ENCODE data around the gene SLC27A1.
A peak's percentile ranks its signal among the peaks of the same experiment; 100 is the strongest.

The SLC27A1 gene

DNA sequence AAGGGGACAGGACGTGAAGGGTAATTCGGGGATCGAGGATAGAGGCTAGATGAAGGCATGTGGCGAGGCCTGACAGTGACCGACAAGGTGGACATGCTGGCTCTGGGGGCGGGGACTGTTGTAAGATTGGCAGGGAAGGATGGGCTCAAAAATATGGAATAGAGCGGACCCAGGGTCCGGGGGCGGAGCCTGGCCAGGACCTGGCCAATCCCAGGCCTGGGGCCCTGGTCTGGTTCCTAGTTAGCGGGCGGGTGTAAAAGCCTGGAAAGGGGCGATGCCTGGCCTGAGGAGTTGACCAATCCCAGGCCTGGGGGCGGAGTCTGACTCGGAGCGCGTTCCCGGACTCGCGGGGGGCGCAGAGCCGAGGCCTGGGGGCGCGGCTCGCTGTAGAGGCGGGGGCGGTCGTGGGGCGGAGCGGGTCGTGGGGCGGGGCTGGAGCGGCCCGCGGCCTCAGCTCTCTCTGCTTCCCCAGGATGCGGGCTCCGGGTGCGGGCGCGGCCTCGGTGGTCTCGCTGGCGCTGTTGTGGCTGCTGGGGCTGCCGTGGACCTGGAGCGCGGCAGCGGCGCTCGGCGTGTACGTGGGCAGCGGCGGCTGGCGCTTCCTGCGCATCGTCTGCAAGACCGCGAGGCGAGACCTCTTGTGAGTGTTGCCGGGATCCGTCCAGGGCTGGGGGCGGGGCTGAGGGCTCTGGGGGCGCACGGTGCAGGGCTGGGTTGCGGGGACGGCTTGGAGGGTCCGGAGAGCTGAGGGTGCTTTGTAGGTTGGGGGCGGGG lies at the start of gene SLC27A1:
SLC27A1 (plus strand) TSS at position 457 of the 774 bp plus-strand sequence; CDS start at position 474, 17 bp downstream.
- peak; percentile 92 for DNase-seq

DNA sequence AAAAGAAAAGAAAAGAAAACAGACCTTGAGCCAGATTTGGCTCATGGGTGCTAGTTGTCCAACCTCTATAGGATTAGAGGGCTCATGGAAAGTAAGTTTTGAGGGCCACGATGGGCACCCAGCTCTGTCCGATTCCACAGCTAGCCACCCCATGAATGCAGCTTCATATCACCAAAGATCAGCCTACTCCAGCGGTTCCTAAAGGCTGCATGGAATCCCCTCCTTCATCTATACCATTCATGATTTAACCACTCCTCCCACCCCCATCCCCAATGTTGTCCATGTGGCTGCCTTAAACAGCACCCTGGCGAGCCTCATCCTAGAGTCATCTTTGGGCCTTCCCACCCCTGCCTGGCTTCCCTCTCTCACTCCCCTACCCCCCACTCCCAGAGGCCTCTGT lies 48.4 kb upstream of the SLC27A1 start:
- DNase-seq, result no peak

DNA sequence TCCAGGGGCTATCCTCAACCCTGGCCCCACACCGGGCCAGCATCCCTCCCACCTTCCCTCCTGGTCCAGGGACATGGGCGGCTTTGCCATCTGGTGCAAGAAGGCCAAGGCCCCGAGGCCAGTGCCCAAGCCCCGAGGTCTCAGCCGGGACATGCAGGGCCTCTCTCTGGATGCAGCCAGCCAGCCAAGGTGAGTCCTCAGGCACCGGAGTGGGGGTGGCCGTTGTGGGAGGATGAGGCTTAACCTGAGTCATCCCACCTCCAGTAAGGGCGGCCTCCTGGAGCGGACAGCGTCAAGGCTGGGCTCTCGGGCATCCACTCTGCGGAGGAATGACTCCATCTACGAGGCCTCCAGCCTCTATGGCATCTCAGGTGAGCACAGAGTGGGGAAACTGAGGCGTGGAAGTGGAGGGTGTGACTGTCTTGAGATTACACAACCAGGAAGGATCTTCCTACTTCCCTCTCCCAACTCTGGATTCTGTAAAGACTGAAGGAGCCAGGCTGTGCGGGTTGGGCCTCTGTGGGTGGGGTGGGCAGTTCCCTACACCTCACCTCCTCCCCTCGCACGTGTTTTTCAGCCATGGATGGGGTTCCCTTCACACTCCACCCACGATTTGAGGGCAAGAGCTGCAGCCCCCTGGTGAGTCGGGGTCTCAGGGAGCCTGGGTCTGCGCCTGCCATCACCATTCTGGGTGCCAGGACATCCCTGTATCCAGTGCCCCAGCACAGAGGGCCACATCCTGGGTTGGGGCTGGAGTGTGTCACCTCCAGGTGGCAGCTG lies 46.7 kb upstream of the SLC27A1 start:
- no peak for DNase-seq

DNA sequence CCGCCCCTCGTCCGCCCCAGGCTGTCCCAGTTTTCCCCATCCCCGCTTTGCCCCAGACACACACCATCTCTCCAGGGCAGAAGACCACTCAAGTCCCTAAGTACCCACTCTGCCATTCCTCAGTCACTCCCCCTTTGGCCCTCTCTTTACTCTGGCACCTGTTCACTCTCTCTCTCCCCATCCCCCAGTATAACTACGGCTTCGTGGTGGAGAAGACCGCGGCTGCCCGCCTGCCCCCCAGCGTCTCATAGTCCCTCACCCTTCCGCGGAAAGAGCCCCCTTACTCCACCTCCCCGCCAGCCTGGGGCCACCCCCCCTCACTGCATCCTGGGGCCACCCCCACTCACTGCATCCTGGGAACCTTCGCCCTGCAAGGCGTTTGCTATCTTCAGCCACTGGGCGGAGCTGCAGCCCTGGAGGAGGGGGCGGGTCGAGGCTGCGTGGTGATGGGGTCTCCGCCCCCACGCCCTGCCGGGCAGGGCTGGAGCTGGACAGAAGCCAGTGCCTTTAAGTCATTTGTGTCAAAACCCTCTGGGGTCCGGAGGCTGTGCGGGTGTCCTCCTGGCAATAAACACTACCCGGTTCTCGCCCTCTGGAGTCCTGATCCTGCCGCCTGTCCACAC lies 45.5 kb upstream of the SLC27A1 start:
- DNase-seq, result no peak

DNA sequence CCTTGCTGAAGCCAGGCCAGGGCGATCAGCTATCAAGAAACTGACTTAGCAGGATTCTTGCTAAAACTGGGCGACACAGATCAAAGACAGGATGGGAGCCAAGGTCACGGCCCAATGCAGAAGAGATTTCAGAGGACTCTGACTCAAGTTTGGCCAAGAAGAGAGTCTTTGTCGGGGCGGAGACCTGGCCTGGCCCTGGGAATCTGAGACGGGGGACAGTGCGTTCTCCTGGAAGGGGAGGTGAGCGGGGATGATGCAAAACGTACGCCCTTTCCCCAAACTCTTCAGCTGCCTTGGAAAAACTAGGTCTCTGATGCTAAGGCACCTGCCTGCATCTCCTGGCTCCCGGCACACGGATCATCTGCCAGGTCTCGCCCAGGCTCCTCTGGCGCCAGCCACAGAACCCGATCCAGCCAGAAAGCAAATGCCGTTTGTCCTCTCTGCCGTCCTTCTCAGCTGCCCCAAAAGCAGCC lies 40.6 kb upstream of the SLC27A1 start:
- DNase-seq, result no peak

DNA sequence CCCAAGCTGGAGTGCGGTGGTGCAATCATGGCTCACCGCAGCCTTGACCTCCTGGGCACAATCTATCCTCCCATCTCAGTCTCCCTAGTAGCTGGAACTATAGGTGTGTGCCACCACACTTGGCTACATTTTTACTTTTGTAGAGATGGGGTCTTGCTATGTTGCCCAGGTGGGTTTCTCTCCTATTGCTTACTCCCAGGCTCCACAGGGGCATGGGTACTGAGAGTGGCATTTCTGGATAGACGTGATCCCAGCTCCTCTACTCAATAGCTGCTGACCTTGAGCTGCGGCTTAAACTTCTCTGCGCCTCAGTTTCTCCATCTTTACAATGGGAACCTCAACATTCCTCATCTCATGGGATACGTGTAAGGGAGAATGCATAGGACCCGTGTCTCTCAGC lies 38.9 kb upstream of the SLC27A1 start:
- DNase-seq, result no peak

DNA sequence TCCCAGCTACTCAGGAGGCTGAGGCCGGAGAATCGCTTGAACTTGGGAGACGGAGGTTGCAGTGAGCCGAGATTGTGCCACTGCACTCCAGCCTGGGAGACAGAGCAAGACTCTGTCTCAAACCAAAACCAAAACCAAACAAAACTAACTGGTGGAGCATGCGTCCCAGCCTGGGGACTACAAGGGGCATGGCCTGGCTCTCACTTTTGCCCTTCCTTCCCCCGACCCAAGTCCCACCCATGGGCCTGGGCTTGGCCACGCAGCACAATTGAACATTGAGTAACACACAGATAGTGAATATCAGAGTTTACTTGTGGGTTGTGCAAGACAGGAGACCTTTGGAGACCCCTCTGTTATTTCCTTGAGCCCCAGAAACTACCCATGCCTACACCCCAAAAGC lies 35.1 kb upstream of the SLC27A1 start:
- DNase-seq, result no peak

DNA sequence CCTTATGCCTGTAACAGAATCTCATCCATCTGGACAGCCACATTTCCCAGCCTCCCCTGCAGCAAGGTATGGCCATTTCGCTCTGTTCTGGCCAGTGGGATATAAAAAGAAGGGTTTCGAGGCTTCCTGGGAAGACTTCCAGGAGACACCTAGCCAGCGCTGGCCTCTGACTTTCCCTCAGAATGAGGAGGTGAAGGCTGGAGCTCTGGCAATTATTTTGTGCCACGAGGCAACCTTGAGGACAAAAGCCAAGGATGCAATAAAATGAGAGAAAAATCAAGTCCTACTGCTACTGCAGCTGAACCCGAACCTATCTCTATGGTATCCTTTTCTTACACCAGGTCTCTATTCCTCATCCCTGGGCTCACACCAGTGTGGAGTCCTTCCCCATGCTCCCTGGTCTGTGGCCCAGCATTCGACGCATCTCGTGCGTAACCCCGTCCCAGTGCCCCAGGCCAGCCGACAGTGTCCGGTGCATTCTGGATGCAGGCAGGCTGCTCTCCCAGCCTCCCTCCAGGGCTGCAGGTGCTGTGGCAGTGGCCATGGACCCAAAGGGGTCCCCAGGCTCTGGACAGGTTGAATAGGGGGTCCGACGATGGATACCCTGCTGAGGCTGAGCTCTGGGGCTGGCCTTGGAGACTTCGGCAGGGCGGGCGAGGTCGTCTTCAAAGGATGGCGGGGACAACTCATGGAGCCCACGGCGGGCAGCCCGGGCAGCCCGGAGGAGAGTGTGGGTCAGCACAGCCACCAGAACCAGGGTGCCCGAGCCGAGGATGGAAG lies 34.0 kb upstream of the SLC27A1 start:
- no peak for DNase-seq

DNA sequence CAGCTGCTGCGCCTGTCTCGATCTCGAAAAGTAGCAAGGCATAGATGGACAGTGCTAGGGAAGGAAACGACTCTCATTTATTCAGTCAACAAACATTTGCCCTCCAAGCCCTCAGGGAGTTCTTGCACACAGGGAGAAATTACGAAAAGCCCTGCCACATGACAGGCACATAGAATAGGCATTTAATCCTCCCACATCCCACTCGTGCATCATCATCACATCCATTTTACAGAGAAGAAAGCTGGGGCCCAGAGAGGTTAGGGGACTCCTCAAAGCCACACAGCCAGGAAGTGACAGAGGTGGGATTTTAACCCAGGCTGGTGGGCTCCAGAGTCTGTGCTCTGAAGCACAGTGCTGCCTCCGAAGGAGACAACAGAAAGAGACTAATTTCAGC lies 33.5 kb upstream of the SLC27A1 start:
- DNase-seq, result no peak

DNA sequence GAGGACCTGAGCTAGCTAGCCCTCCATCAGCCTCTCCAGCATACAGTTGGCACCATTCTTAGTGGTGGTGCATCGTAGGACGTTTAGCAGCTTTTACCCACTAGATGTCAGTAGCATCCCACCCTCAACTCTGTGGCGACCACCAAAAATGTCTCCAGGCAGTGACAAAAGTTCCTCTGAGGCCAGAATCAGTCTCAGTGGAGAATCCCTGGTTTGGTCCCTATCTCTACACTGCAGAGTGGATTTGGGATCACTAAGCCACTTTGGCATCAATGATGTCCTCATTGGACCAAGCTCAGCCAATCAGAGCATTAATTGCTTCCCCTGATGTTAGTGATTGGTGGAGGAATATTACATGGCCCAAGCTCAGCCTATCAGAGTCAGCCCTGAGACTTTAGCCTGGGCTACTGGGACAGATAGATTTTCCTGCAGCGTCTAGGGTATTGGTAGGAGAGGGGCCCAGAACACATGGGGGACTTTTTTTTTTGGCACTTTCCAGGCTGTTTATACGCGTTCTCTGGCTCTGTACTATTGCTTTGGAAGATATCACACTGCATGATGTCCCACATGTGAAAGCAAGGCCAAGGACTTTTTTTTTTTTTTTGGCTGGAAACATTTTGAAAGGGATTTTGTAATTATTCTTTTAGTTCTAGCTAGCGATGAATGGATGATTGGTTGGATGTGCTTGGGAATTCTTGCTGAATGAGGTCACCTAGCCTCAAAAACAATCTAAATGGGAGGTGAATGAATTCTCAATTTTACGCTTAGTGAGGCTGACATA lies 28.9 kb upstream of the SLC27A1 start:
- DNase-seq, result no peak

DNA sequence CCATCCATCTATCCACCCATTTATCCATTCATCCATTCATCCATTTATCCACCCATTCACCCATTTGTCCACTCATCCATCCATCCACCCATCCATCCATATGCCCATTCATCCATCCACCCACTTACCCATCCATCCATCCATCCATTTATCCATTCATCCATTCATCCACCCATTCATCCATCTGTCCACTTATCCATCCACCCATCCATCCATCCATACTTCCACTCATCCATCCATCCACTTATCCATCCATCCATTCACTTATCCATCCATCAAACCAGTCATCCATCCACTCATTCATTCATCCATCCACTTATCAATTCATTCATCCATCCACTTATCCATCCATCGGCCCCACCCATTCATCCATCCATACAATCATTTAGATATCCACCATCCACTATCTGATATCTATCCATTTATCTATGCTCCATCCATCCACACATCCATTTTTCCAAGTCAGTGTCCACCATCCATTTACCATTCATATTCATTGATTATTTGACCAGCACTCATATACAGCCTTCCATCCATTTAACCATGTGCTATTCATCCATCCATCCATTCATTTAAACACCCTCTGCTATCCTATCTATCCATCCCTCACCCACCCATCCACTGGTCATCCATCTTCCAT lies 24.7 kb upstream of the SLC27A1 start:
- no peak for DNase-seq

DNA sequence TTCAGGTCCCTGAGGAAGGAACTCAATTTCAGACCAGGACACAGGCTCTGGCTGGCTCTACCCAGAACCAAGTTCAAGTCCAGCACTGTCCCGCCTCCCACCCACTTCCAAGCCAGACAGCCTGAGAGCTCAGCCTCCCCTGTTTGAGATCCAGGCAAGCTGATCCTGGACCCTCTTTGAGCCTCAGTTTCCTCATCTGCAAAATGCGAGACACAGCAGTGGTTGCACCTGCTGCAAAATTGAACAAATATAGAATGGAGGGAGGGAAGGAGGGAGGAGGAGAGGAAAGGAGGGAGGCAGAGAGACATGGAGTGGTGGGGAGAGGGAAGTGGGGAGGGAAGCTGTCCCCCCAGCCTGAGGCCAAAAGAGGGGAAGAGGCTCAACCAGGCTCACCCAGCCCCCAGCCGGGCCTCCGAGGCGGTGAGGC lies 22.6 kb upstream of the SLC27A1 start:
- DNase-seq, result no peak

DNA sequence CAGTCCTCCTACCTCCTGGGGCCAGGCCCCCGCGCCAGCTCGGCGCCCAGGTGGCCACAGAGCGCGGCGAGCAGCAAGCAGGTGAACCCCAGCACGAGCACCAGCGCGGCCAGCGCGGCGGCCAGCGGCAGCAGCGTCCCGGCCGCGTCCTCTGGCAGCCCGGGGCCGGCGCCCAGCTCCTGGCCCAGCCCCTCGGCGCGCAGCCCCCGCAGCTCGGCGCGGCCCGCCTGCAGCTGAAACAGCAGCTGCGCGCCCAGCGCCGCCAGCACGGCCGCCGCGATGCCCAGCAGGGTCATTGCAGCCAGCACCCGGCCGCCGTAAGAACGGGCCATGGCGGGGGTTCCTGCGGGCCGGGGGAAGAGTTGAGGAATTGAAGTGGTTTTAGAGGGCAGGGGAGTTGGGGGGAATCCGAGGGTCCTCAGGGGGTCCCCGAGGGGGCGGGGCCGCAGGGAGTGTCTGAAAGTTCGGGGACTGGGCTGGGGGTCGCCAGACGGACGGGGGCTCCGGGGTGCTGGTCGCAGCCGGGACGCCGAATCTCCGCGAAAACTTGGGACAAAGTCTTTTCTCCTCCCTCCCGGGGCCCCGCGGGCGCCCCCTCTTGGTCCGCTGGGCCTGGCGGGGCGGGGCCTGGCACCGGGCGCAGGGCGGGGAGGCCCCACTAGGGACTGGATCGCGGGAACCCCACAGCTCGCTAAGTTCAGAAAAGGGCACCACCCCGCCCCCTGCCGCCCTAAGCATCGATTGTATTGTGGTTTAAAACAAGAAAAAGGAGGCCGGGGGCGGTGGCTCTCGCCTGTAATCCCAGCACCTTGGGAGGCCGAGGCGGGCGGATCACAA lies 22.0 kb upstream of the SLC27A1 start, which contains the start of gene TMEM221:
TMEM221 (minus strand) TSS at position 538 of the 837 bp plus-strand sequence; CDS start at position 332, 206 bp downstream.
- no peak for DNase-seq

DNA sequence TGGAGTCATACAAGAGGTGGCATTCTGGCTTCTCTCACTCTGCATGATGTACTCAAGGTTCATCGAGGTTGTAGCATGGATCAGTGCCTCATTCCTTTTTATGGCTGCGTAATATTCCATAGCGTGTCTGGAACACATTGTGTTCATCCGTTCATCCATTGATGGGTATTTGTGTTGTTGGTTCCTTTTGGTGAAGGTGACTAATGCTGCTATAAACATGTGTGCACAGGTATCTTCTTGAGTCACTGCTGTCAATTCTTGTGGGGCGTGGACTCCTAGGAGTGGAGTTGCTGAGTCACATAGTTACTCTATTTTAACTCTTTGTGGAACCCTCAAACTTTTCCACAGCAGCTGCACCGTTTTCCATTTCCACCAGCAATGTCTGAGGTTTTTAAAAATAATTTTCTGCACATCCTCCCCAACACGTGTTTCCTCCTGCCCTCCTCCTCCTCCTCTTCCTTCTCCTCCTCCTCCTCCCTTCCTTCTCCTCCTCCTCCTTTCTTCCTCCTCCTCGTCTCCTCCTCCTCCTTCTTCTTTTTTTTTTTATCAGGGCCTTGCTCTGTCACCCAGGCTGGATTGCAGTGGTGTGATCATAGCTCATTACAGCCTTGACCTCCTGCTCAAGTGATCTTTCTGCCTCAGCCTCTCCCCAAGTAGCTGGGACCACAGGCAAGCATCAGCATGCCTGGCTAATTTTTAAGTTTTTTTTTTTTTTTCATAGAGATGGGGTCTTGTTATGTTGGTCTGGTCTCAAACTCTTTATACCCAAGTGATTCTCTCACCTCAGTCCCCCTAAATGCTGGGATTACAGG lies 19.9 kb upstream of the SLC27A1 start:
- DNase-seq, result peak; percentile 30

DNA sequence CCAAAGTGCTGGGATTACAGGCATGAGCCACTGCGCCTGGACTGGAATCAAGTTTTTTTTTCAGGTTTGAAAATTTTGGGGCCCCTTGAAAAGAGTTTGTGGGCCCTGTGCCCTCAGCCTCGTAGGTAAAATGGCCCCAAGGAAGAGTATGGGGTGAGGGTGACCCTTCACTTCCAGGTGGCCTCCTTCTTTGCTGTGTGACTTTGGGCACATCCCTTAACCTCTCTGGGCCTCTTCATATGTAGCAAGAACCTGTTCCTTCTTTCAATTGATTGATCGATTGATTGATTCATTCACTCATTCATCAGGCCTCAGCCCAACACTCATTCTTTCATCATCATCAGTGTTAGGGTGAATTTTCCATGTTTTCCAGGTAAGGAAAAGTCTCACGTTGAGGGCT lies 18.5 kb upstream of the SLC27A1 start:
- no peak for DNase-seq

DNA sequence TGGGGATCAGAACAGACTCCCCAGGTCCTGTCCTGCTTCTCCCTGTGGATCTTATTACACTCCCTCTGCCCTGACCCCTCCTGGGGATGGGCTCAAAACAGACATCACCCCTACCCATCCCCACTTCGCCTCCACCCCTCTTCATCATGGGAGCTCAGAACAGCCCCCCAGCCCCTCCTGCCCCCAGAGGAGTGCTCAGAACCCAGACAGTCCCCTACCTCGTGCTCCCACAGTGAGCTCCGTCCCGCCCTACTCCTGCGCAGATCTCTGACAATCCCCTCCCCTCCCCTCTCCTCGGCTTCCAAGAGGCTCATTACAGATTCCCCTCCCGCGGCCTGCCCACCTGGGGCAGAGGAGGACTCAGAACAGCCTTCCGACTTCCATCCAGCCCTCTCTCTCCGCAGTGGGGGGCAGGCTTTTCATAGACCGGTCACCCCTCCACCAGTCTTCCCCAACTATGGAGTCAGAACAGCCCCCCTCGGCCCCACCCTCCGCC lies 15.7 kb upstream of the SLC27A1 start:
- no peak for DNase-seq

DNA sequence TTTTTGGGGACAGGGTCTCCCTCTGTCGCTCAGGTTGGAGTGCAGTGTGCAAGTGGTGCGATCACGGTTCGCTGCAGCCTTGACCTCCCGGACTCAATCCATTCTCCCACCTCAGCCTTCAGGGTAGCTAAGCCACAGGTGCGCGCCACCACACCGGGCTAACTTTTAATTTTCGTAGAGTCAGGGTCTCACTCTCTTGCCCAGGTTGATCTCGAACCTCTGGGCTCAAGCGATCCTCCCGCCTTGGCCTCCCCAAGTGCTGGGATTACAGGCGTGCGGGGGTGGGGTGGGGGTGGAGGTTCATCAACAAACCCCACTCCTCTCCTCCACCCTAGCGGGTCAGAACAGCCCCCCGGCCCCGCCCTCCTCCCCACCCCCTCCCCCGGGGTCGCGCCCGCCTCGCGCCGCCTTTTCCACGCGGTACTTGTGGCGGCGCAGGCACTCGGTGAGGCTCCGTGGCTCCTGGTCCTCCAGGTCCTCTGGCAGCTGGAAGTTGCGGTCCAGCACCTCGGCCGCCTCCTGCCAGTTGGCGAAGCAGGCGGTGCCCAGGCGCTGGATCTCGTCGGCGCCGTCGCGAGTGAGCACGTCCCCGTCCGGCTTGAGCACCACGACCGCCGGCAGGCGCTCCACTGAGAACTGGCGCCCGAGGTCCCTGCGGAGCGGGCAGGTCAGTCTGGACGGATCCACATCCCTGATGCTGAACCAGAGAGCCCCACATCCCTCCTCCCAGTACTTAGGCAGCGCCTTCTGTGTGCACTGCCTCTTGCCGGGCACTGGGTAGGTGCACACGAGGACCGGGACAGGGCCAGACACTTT lies 14.8 kb upstream of the SLC27A1 start:
- no peak for DNase-seq

DNA sequence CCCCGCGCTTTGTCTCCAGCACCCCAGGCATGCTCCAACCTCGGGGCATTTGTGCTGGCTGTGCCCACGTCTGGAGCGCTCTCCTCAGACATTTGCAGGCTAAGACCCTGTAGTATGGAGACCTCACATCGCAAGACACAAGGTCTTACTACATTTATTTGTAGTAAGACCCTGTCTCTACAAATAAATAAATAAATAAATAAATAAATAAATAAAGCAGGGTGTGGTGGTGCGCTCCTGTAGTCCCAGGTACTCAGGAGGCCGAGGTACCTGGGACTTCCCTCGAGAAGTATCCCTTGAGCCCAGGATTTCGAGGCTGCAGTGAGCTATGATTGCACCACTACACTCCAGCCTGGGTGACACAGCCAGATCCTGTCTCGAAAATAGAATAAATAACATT lies 14.2 kb upstream of the SLC27A1 start:
- no peak for DNase-seq

All from GF-D8 (cell line).